HG03175 (cell line): ENCODE results near the gene SEZ6.
"Not testable (repeated sequence)": the region's sequence is repeated elsewhere in the genome, so short reads cannot be mapped to it uniquely, and the experiment has no call there.

ENCODE experiments used
- ATAC-seq: cut with Tn5 transposase; IDR thresholded peaks from one replicate; pipeline ENCODE4 v1.9.1; 2021; ENCODE audit warnings: mild to moderate bottlenecking, moderate library complexity; ENCODE audit not compliant: unreplicated experiment

SEZ6 gene

GRCh38 chr17:28940142-28940541, 65.7 kb downstream of the SEZ6 start:
- ATAC-seq: no peak

- ATAC-seq: no peak
These were observed 67.3 kb downstream of the SEZ6 start for GRCh38 chr17:28938552-28938951.

- ATAC-seq: no peak
These were observed 68.6 kb downstream of the SEZ6 start for GRCh38 chr17:28937044-28937729.

GRCh38 chr17:28935744-28936460, 69.9 kb downstream of the SEZ6 start:
- no peak for ATAC-seq

GRCh38 chr17:28934508-28934907, 71.3 kb downstream of the SEZ6 start:
- not testable (repeated sequence) for ATAC-seq

- ATAC-seq: no peak
These were observed 76.0 kb downstream of the SEZ6 start for GRCh38 chr17:28929787-28930186.

GRCh38 chr17:28928061-28928460, 77.8 kb downstream of the SEZ6 start:
- no peak for ATAC-seq

- no peak for ATAC-seq
These were observed 79.0 kb downstream of the SEZ6 start for GRCh38 chr17:28926786-28927185.

- ATAC-seq: no peak
These were observed 79.5 kb downstream of the SEZ6 start for GRCh38 chr17:28926366-28926765.

- no peak for ATAC-seq
These were observed 79.9 kb downstream of the SEZ6 start for GRCh38 chr17:28925912-28926365.

GRCh38 chr17:28920201-28920600, 85.6 kb downstream of the SEZ6 start:
- ATAC-seq: no peak

GRCh38 chr17:28918295-28918694, 87.5 kb downstream of the SEZ6 start:
- no peak for ATAC-seq

- no peak for ATAC-seq
These were observed 88.4 kb downstream of the SEZ6 start for GRCh38 chr17:28917465-28917864.

GRCh38 chr17:28917029-28917428, 88.8 kb downstream of the SEZ6 start:
- no peak for ATAC-seq

- ATAC-seq: no peak
These were observed 89.4 kb downstream of the SEZ6 start for GRCh38 chr17:28916302-28916934.

GRCh38 chr17:28912938-28913333, 92.9 kb downstream of the SEZ6 start:
- no peak for ATAC-seq

GRCh38 chr17:28912281-28912937, 93.4 kb downstream of the SEZ6 start:
- no peak for ATAC-seq

GRCh38 chr17:28911411-28912045, 94.3 kb downstream of the SEZ6 start:
- no peak for ATAC-seq

- ATAC-seq: no peak
These were observed 95.3 kb downstream of the SEZ6 start for GRCh38 chr17:28910534-28910933.

- no peak for ATAC-seq
These were observed 97.1 kb downstream of the SEZ6 start for GRCh38 chr17:28908640-28909167.
